HCT116 (cell line): Measurements from ENCODE around the gene KLHL6. TPM values are rescaled to one million over a fixed set of nuclear protein-coding genes. Genes with fewer than 3 reads are reported as not detected.

ENCODE experiments used
- ATAC-seq: fragments of 200-7000 bp; cut with Tn5 transposase; 2 replicates; pipeline ENCODE4 v1.9.1; 2020; ENCODE audit warnings: mild to moderate bottlenecking, moderate library complexity
- BruUV-seq: library from RNA; stranded (reverse); fragments of 400-500 nt; replicated peaks from 2 replicates; lab custom pipeline; 2021; lab: Mats Ljungman, UMichigan
- CTCF ChIA-PET: fragments of 300-600 bp; sonication (Branson Sonifier 250); formaldehyde crosslinking; loops from one replicate; lab custom pipeline; 2021; ENCODE audit warnings: antibody characterized with exemption; lab: Charles Lee
- POLR2A ChIA-PET: fragments of 300-600, 350-600 bp; sonication (Branson Sonifier 250); formaldehyde crosslinking; loops from one replicate; lab custom pipeline; 2021; ENCODE audit warnings: antibody characterized with exemption; lab: Charles Lee
- RAD21 ChIA-PET, 2 experiments: fragments of 300-600 bp; sonication (Branson Sonifier 250); formaldehyde crosslinking; loops; one replicate each; lab custom pipeline; 2023; ENCODE audit warnings: low total read pairs in 2 of 2; ENCODE audit not compliant: uncharacterized antibody in 2 of 2, unreplicated experiment in 2 of 2, low non-redundant PET in 1 of 2; lab: Charles Lee
- DNase-seq: peaks from one replicate; pipeline ENCODE4 v3.0.0-alpha.2; 2010; ENCODE audit warnings: low read depth, low spot score
- H2AFZ ChIP-seq: fragments of 200-600 bp; shearing (Covaris generic), sonication (generic); 2 replicates; pipeline ENCODE4 v1.6.1; 2017; ENCODE audit warnings: low read depth, mixed run types, mixed read lengths, antibody characterized with exemption, low read length; ENCODE audit not compliant: poor library complexity, severe bottlenecking
- H3K27ac ChIP-seq: 2 replicates; pipeline ENCODE4 v1.5.1; 2012; ENCODE audit warnings: low read depth, low read length
- H3K27me3 ChIP-seq: fragments of 200-600 bp; sonication (generic); 2 replicates; pipeline ENCODE4 v1.6.1; 2016; ENCODE audit warnings: mixed run types, low read length, mixed read lengths; ENCODE audit not compliant: insufficient read depth
- H3K36me3 ChIP-seq, 2 experiments: fragments of 200-500 bp in 1 of 2; fragments of 200-600 bp in 1 of 2; sonication (Bioruptor generic) in 1 of 2; sonication (generic) in 1 of 2; 2 replicates each; pipeline versions ENCODE4 v1.5.1 to v1.6.1; 2014 to 2016; ENCODE audit warnings: low read length in 2 of 2, inconsistent platforms in 1 of 2, mixed read lengths in 1 of 2, mixed run types in 1 of 2; ENCODE audit not compliant: insufficient read depth in 2 of 2, control insufficient read depth in 1 of 2
- H3K4me1 ChIP-seq, 2 experiments: fragments of 200-600 bp in 1 of 2; sonication (generic) in 1 of 2; 2 replicates each; pipeline versions ENCODE4 v1.5.1 to v1.6.1; 2012 to 2017; ENCODE audit warnings: low read length in 2 of 2, inconsistent platforms in 1 of 2, mild to moderate bottlenecking in 1 of 2, mixed read lengths in 1 of 2, mixed run types in 1 of 2, moderate library complexity in 1 of 2; ENCODE audit not compliant: insufficient read depth in 2 of 2, control insufficient read depth in 1 of 2
- H3K4me2 ChIP-seq: fragments of 200-600 bp; sonication (generic); 2 replicates; pipeline ENCODE4 v1.6.1; 2017; ENCODE audit warnings: mixed run types, low read length, mixed read lengths
- H3K4me3 ChIP-seq, 2 experiments: fragments of 200-600 bp in 1 of 2; sonication (generic) in 1 of 2; replicated peaks in 1 of 2; 2 replicates each; pipeline ENCODE4 v1.5.1; 2011 to 2016; ENCODE audit warnings: low read length in 2 of 2, control low read depth in 1 of 2, low read depth in 1 of 2, mild to moderate bottlenecking in 1 of 2, mixed read lengths in 1 of 2, mixed run types in 1 of 2
- H3K79me2 ChIP-seq: fragments of 200-600 bp; sonication (generic); 2 replicates; pipeline ENCODE4 v1.6.1; 2017; ENCODE audit warnings: mild to moderate bottlenecking, mixed run types, low read length, moderate library complexity, mixed read lengths; ENCODE audit not compliant: insufficient read depth
- H3K9ac ChIP-seq: fragments of 200-600 bp; sonication (generic); 2 replicates; pipeline ENCODE4 v1.6.1; 2016; ENCODE audit warnings: low read length, mixed read lengths
- H3K9me2 ChIP-seq: fragments of 200-600 bp; sonication (generic), shearing (Covaris generic); 2 replicates; pipeline ENCODE4 v1.6.1; 2017; ENCODE audit warnings: mixed run types, mild to moderate bottlenecking, moderate library complexity; ENCODE audit not compliant: insufficient read depth
- H3K9me3 ChIP-seq, 2 experiments: fragments of 200-500 bp in 1 of 2; fragments of 200-600 bp in 1 of 2; sonication (Bioruptor generic) in 1 of 2; sonication (generic) in 1 of 2; 2 replicates each; pipeline ENCODE4 v1.6.1; 2014 to 2017; ENCODE audit warnings: low read length in 2 of 2, mixed read lengths in 2 of 2, inconsistent platforms in 1 of 2, low read depth in 1 of 2, mild to moderate bottlenecking in 1 of 2, mixed run types in 1 of 2, moderate library complexity in 1 of 2; ENCODE audit not compliant: control insufficient read depth in 1 of 2, insufficient read depth in 1 of 2
- H4K20me1 ChIP-seq: fragments of 200-600 bp; sonication (generic), shearing (Covaris generic); 2 replicates; pipeline ENCODE4 v1.6.1; 2017; ENCODE audit warnings: mixed run types, mild to moderate bottlenecking, moderate library complexity; ENCODE audit not compliant: insufficient read depth
- CEBPB ChIP-seq: IDR thresholded peaks from 2 replicates; pipeline ENCODE4 v1.6.1; 2012; ENCODE audit warnings: low read depth
- EGR1 ChIP-seq: IDR thresholded peaks from 2 replicates; pipeline ENCODE4 v1.6.1; 2012; ENCODE audit warnings: low read depth
- FOSL1 ChIP-seq: IDR thresholded peaks from 2 replicates; pipeline ENCODE4 v1.6.1; 2012; ENCODE audit warnings: low read depth
- POLR2A ChIP-seq: IDR thresholded peaks from 2 replicates; pipeline ENCODE4 v1.7.0; 2011; ENCODE audit warnings: borderline replicate concordance; ENCODE audit not compliant: insufficient read depth, insufficient read length; ENCODE audit errors: extremely low read depth
- POLR2AphosphoS5 ChIP-seq: IDR thresholded peaks from 2 replicates; pipeline ENCODE4 v1.6.1; 2011; ENCODE audit warnings: mild to moderate bottlenecking, low read depth, low read length, moderate library complexity
- RAD21 ChIP-seq: IDR thresholded peaks from 2 replicates; pipeline ENCODE4 v1.6.1; 2012; ENCODE audit warnings: low read depth, mild to moderate bottlenecking
- REST ChIP-seq: IDR thresholded peaks from 2 replicates; pipeline ENCODE4 v1.6.1; 2012; ENCODE audit warnings: low read depth
- SIN3A ChIP-seq: IDR thresholded peaks from 2 replicates; pipeline ENCODE4 v1.6.1; 2012; ENCODE audit warnings: low read depth
- SRF ChIP-seq: IDR thresholded peaks from 2 replicates; pipeline ENCODE4 v1.6.1; 2012; ENCODE audit warnings: low read depth
- ZFX ChIP-seq: fragments of 450-650 bp; IDR thresholded peaks from 2 replicates; pipeline ENCODE4 v1.6.1; 2017
- intact Hi-C: fragments of 100-400 bp; cut with micrococcal nuclease; formaldehyde crosslinking; loops from 2 replicates; pipeline ENCODE4 v1.10.0; 2022
- total RNA-seq: library from RNA; stranded (reverse); gene quantifications from one replicate; pipeline ENCODE4 v1.2.1, GENCODE V29; 2021; ENCODE audit not compliant: unreplicated experiment
- TF ChIP-seq, protein P1 (sequence below): IDR thresholded peaks from 2 replicates; pipeline ENCODE4 v1.6.1; 2012
- TF ChIP-seq, protein P2 (sequence below): IDR thresholded peaks from 2 replicates; pipeline ENCODE4 v1.6.1; 2012
- TF ChIP-seq, protein P3 (sequence below): IDR thresholded peaks from 2 replicates; pipeline ENCODE4 v1.6.1; 2011; ENCODE audit warnings: mild to moderate bottlenecking, low read length, moderate library complexity; ENCODE audit not compliant: insufficient replicate concordance; ENCODE audit errors: extremely low read depth
- TF ChIP-seq, protein P4 (sequence below), 3 experiments: fragments of 200-600 bp in 1 of 3; sonication (generic) in 1 of 3; IDR thresholded peaks in 2 of 3; conservative IDR thresholded peaks in 1 of 3; 2 replicates each; pipeline ENCODE4 v1.5.1; 2012 to 2017; ENCODE audit warnings: low read depth in 2 of 3, low read length in 2 of 3, antibody characterized with exemption in 1 of 3, borderline replicate concordance in 1 of 3, control low read depth in 1 of 3, mild to moderate bottlenecking in 1 of 3, mixed read lengths in 1 of 3, mixed run types in 1 of 3, moderate library complexity in 1 of 3; ENCODE audit not compliant: insufficient read depth in 1 of 3

The KLHL6 gene
- total RNA-seq, 1 experiment from 2014 or later = 0.15 TPM

DNA sequence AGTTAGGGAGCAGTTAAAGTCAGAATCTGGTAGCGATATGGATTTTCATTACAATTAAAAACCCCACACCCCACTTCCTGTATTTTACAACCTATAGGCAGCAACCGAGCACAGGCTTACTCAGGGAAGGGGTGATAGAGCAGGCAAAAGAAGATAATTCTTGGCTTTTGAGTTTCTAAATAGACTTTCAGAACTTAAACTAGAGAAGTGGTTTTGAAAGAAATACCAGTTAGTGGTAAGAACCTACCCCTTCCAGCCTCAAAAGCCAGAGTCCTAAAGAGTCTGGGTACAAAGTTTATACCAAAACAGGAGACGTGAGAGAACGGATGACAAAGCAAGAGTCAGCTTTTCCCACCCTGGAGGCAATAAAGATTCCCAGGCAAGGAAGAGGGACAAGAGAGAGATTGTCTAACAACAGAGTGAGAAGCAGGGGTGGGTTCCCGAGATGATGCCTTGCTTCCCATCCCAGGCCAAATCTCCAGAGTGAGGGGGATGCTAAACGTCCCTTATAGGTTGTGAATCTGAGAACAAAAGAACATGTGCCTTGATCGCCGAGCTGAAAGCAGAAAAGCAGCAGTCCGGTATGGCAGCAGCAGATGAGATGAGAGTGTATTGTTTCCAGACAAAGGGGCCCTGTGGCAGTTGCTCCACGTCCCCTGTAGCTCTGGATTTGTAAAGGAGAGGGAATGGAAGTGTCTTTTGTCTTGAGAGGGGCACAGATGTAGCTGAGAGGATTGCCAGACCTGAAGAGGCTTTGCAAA, 36.8 kb downstream of the KLHL6 start (continued):
- TF ChIP-seq CEBPB (no peak), POLR2AphosphoS5 (no peak), FOSL1 (no peak), REST (no peak), EGR1 (no peak)
- TF ChIP-seq, protein P1, sequence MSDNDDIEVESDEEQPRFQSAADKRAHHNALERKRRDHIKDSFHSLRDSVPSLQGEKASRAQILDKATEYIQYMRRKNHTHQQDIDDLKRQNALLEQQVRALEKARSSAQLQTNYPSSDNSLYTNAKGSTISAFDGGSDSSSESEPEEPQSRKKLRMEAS = no peak

GRCh38 chr3:183517607-183518006, 37.9 kb downstream of the KLHL6 start:
- no peaks in the 10 kb centered on the region for H3K79me2 ChIP-seq
- no peaks in the 10 kb centered on the region for H4K20me1 ChIP-seq
- H3K4me2 ChIP-seq = no peak overlapping the region
- no peak overlapping the region for H3K4me3 ChIP-seq
- no peak overlapping the region for H2AFZ ChIP-seq
- no peak for TF ChIP-seq SRF
- TF ChIP-seq, protein P2, sequence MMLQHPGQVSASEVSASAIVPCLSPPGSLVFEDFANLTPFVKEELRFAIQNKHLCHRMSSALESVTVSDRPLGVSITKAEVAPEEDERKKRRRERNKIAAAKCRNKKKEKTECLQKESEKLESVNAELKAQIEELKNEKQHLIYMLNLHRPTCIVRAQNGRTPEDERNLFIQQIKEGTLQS = no peak
- TF ChIP-seq ZFX = no peak
- TF ChIP-seq POLR2AphosphoS5 = no peak
- TF ChIP-seq, protein P3, sequence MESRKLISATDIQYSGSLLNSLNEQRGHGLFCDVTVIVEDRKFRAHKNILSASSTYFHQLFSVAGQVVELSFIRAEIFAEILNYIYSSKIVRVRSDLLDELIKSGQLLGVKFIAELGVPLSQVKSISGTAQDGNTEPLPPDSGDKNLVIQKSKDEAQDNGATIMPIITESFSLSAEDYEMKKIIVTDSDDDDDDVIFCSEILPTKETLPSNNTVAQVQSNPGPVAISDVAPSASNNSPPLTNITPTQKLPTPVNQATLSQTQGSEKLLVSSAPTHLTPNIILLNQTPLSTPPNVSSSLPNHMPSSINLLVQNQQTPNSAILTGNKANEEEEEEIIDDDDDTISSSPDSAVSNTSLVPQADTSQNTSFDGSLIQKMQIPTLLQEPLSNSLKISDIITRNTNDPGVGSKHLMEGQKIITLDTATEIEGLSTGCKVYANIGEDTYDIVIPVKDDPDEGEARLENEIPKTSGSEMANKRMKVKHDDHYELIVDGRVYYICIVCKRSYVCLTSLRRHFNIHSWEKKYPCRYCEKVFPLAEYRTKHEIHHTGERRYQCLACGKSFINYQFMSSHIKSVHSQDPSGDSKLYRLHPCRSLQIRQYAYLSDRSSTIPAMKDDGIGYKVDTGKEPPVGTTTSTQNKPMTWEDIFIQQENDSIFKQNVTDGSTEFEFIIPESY = no peak
- TF ChIP-seq, protein P1 = no peak
- TF ChIP-seq POLR2A = no peak
- TF ChIP-seq RAD21 = no peak
- TF ChIP-seq, protein P4, sequence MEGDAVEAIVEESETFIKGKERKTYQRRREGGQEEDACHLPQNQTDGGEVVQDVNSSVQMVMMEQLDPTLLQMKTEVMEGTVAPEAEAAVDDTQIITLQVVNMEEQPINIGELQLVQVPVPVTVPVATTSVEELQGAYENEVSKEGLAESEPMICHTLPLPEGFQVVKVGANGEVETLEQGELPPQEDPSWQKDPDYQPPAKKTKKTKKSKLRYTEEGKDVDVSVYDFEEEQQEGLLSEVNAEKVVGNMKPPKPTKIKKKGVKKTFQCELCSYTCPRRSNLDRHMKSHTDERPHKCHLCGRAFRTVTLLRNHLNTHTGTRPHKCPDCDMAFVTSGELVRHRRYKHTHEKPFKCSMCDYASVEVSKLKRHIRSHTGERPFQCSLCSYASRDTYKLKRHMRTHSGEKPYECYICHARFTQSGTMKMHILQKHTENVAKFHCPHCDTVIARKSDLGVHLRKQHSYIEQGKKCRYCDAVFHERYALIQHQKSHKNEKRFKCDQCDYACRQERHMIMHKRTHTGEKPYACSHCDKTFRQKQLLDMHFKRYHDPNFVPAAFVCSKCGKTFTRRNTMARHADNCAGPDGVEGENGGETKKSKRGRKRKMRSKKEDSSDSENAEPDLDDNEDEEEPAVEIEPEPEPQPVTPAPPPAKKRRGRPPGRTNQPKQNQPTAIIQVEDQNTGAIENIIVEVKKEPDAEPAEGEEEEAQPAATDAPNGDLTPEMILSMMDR (IDR thresholded peaks at IDR 0.05 in 2 of 3, conservative IDR thresholded peaks at IDR 0.05 in 1 of 3; ENCODE audit: borderline replicate concordance in 1 of 3, insufficient read depth in 1 of 3, low read depth in 2 of 3, low read length in 2 of 3) = no peak
- TF ChIP-seq SIN3A = no peak
- intact Hi-C loops = no loop called here
- no peaks in the 10 kb centered on the region for H3K36me3 ChIP-seq
- POLR2A ChIA-PET = no interaction called here
- H3K9ac ChIP-seq = no peak overlapping the region
- no peaks in the 10 kb centered on the region for H3K9me2 ChIP-seq
- peaks cover 14% of the 10 kb centered on the region; the same call in 1 of the 2 replicates for H3K27me3 ChIP-seq
- CTCF ChIA-PET = no interaction called here
- H3K9me3 ChIP-seq = no peaks in the 10 kb centered on the region
- DNase-seq = no peak
- no peak for ATAC-seq
- RAD21 ChIA-PET = no interaction called here
- no peak overlapping the region for H3K27ac ChIP-seq
- no peaks in the 10 kb centered on the region for H3K4me1 ChIP-seq
- BruUV-seq = no TSS peak
